ENCODE results near the gene UBAC1.

DNA sequence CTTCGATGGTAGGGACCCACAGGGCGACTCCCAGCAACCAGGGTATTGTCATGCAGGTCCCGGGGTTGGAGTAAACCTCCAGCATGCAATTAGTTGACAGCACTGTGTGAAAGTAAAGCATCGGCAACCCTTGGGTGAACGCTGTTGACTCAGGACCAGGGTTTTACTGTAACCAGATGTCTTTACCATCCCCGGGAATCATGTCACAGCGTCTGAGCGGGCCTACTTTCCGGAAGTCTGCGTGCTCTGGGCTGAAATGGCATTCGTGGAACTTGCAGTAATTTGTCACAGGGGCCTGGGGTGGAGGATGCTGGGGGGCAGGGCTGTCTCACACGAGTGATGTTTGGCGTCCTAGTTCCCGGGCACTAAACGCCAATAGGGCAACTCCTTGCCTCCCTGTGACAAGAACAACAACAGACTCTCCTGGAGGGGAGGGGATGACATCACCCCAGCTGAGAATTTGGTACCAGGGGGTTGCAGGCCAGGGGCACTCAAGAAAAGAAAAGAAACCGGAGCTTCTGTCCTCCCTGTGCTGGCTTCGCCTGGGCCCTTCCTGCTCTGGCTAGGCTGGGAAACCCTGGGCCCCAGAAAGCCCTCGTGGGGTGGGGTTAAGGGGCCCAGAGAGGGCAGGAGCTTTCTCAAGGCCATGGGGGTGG is 10.1 kb upstream of the UBAC1 start:
- TF ChIP-seq POLR2AphosphoS5 (IDR thresholded peaks at IDR 0.05; ENCODE audit: borderline replicate concordance, low read depth, low read length), result no peak
- no peak for TF ChIP-seq FOXP2 (optimal IDR thresholded peaks at IDR 0.05; ENCODE audit: control extremely low read depth, extremely low read length, insufficient read depth)
- no peak for TF ChIP-seq EZH2 (IDR thresholded peaks at IDR 0.05)

All from SK-N-MC (cell line).